Hepatocyte (in vitro differentiated cells): ENCODE results near the gene CITED1.

Experiments used
- EZH2 ChIP-seq: fragments of 200-600 bp; sonication (generic); IDR thresholded peaks from 2 replicates; pipeline ENCODE4 v1.6.1; 2016; ENCODE audit warnings: antibody characterized with exemption, mild to moderate bottlenecking, borderline replicate concordance
- EZH2phosphoT487 ChIP-seq: fragments of 200-600 bp; sonication (generic); IDR thresholded peaks from one replicate; pipeline ENCODE4 v1.6.1; 2018; ENCODE audit warnings: antibody characterized with exemption, mild to moderate bottlenecking, low read depth, moderate library complexity; ENCODE audit not compliant: unreplicated experiment, severe bottlenecking
- TF ChIP-seq, protein P1 (sequence below): fragments of 200-600 bp; sonication (generic); IDR thresholded peaks from 2 replicates; pipeline ENCODE4 v1.5.1; 2016; ENCODE audit warnings: antibody characterized with exemption, mild to moderate bottlenecking; ENCODE audit not compliant: poor library complexity

DNA sequence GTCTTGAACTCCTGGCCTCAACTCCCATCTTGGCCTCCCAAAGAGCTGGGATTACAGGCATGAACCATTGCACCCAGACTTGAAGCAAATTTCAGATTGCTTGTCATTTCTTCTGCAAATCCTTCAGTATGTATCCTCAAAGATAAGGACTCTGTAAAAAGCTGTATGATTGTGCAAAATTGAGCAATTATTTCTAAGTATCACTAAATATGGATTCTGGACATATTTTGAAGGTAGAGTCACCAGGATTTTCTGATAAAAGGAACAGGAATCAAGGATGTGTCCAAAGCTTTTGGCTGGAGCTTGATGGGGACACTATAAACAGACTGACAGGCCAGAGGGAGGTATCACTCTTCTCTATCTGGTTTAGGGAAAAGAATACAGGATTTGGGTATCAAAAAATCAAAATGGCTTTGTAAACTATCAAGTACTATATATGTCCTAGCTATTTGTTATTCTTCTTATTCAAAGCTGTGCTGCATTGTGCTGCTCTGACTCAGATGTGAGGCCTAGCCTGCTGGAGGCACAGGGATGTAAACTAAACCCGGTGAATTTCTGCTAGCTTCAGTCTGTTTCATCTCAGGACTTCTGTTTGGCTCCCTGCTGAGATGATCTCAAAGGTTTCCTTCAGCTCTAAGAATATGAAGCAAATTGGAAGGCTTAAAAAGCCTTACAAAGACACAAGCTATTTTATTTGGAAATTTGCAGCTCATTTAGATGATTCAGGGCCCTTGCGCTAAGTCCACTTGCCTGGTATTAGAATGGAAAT, 36.9 kb downstream of the CITED1 start:
- TF ChIP-seq, protein P1, sequence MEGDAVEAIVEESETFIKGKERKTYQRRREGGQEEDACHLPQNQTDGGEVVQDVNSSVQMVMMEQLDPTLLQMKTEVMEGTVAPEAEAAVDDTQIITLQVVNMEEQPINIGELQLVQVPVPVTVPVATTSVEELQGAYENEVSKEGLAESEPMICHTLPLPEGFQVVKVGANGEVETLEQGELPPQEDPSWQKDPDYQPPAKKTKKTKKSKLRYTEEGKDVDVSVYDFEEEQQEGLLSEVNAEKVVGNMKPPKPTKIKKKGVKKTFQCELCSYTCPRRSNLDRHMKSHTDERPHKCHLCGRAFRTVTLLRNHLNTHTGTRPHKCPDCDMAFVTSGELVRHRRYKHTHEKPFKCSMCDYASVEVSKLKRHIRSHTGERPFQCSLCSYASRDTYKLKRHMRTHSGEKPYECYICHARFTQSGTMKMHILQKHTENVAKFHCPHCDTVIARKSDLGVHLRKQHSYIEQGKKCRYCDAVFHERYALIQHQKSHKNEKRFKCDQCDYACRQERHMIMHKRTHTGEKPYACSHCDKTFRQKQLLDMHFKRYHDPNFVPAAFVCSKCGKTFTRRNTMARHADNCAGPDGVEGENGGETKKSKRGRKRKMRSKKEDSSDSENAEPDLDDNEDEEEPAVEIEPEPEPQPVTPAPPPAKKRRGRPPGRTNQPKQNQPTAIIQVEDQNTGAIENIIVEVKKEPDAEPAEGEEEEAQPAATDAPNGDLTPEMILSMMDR, result no peak
- TF ChIP-seq EZH2, result no peak
- no peak for TF ChIP-seq EZH2phosphoT487
